Measurements from ENCODE around the gene IFT80. TPM values are rescaled to one million over a fixed set of nuclear protein-coding genes. Genes with fewer than 3 reads are reported as not detected.
"Not testable (repeated sequence)": the region's sequence is repeated elsewhere in the genome, so short reads cannot be mapped to it uniquely, and the experiment has no call there.

Gene IFT80
- polyA plus RNA-seq, 6 donors from 2014 or later = 4.0 to 8.4 (median 5.6) TPM

- not testable (repeated sequence) for H3K27ac Mint-ChIP-seq; H3K4me3 Mint-ChIP-seq; H3K4me1 Mint-ChIP-seq; H3K27me3 Mint-ChIP-seq; DNase-seq; H3K9me3 Mint-ChIP-seq; H3K36me3 Mint-ChIP-seq; ATAC-seq (ENCODE audit: low read depth in 2 of 2)
Observed at GRCh38 chr3:160321821-160322220, 77.2 kb downstream of the IFT80 start.

- no peaks in the 10 kb centered on the region for H3K4me1 Mint-ChIP-seq
- ATAC-seq (ENCODE audit: low read depth in 2 of 2) (no peak), DNase-seq (no peak)
- H3K36me3 Mint-ChIP-seq = peaks cover 6 to 9% of the 10 kb centered on the region in 2 donors
- no peak overlapping the region for H3K4me3 Mint-ChIP-seq
- H3K27ac Mint-ChIP-seq = no peak overlapping the region
- H3K27me3 Mint-ChIP-seq = no peaks in the 10 kb centered on the region
- H3K9me3 Mint-ChIP-seq = peaks cover 0 to 4% (median 0%) of the 10 kb centered on the region in 7 donors
Observed at GRCh38 chr3:160319322-160319721, 79.7 kb downstream of the IFT80 start.

- peaks cover 0 to 3% (median 0%) of the 10 kb centered on the region in 7 donors for H3K9me3 Mint-ChIP-seq
- H3K4me3 Mint-ChIP-seq = no peak overlapping the region
- peak overlapping the region in 1 of 6 donors; percentile 47 for H3K27ac Mint-ChIP-seq
- no peak for ATAC-seq (ENCODE audit: low read depth in 2 of 2)
- H3K27me3 Mint-ChIP-seq = no peaks in the 10 kb centered on the region
- DNase-seq = no peak
- peaks cover 0 to 17% of the 10 kb centered on the region in 2 donors for H3K36me3 Mint-ChIP-seq
- no peaks in the 10 kb centered on the region for H3K4me1 Mint-ChIP-seq
Observed at GRCh38 chr3:160314995-160315394, 84.0 kb downstream of the IFT80 start.

- Mint-ChIP-seq H3K4me3 (no peak overlapping the region), H3K27me3 (no peaks in the 10 kb centered on the region), H3K36me3 (peaks cover 8 to 29% of the 10 kb centered on the region in 2 donors), H3K27ac (no peak overlapping the region), H3K9me3 (peaks cover 0 to 8% (median 0%) of the 10 kb centered on the region in 7 donors), H3K4me1 (no peaks in the 10 kb centered on the region)
- DNase-seq (no peak), ATAC-seq (ENCODE audit: low read depth in 2 of 2) (no peak)
Observed at GRCh38 chr3:160312014-160312624, 86.9 kb downstream of the IFT80 start.

DNA sequence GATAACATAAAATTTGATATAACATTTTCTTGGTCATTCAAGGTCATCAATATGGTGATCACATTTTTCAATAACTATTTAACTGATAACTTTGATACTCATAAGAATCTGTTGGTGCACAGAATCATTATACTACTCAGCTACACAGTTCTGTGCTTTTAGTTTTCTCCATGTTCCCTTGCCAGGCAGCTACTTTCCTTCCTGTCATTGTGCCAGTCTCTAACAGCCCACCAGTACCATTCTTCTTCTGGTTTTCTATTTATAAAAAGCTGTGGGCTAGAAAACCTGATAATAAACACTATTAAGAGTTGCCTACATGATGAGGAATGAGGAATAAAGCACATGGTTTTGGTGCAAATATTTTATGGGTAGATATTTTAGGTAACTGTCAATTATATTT lies 96.2 kb downstream of the IFT80 start:
- no peaks in the 10 kb centered on the region for H3K9me3 Mint-ChIP-seq
- DNase-seq (no peak), ATAC-seq (ENCODE audit: low read depth in 2 of 2) (no peak)
- no peak overlapping the region for H3K4me3 Mint-ChIP-seq
- H3K4me1 Mint-ChIP-seq = no peaks in the 10 kb centered on the region
- no peak overlapping the region for H3K27ac Mint-ChIP-seq
- H3K36me3 Mint-ChIP-seq = peaks cover 0 to 8% of the 10 kb centered on the region in 2 donors
- no peaks in the 10 kb centered on the region for H3K27me3 Mint-ChIP-seq

GRCh38 chr3:160296591-160296990 lies 102.4 kb downstream of the IFT80 start:
- Mint-ChIP-seq H3K4me3 (no peak overlapping the region), H3K27ac (no peak overlapping the region), H3K9me3 (no peaks in the 10 kb centered on the region), H3K4me1 (no peaks in the 10 kb centered on the region), H3K27me3 (no peaks in the 10 kb centered on the region), H3K36me3 (peaks cover 10 to 17% of the 10 kb centered on the region in 2 donors)
- no peak for DNase-seq
- ATAC-seq (ENCODE audit: low read depth in 2 of 2) = no peak

GRCh38 chr3:160291909-160292299 lies 107.1 kb downstream of the IFT80 start:
- Mint-ChIP-seq H3K27ac (no peak overlapping the region), H3K27me3 (no peaks in the 10 kb centered on the region), H3K4me1 (no peaks in the 10 kb centered on the region), H3K36me3 (peaks cover 14 to 16% of the 10 kb centered on the region in 2 donors), H3K4me3 (no peak overlapping the region), H3K9me3 (peaks cover 0 to 2% (median 0%) of the 10 kb centered on the region in 7 donors)
- ATAC-seq (ENCODE audit: low read depth in 2 of 2) = no peak
- no peak for DNase-seq

DNA sequence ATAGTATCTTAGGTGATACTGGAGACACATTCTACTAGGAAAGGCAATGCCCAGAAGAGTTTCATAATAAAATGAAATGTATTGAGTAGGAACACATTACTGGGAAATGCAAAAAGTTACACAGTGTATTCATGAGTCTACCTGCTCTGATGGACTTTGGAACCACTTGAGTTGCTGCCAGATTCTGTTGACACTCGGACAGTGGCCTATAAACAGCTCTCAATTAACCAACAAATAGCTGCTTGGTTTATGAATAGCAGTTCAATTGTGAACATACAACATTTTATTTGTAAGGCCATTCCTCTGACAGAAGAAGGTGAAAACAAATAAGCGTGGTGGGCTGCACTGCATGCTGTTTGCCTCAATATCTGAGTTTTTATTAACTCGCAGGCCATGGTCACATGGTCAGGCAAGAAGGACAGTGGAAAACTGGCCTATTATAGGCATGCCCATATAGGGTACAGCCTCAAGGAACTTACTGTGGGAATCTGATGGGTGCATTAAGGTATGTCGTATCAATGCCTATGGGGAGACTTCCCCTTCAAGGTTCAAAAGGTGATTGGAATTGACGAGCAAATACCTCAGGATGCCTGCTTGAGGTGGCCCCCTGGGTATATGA lies 107.6 kb downstream of the IFT80 start:
- Mint-ChIP-seq H3K9me3 (peaks cover 0 to 2% (median 0%) of the 10 kb centered on the region in 7 donors), H3K27ac (no peak overlapping the region), H3K27me3 (no peaks in the 10 kb centered on the region), H3K4me3 (no peak overlapping the region), H3K4me1 (no peaks in the 10 kb centered on the region), H3K36me3 (peaks cover 12 to 16% of the 10 kb centered on the region in 2 donors)
- ATAC-seq (ENCODE audit: low read depth in 2 of 2) (no peak), DNase-seq (no peak)

DNA sequence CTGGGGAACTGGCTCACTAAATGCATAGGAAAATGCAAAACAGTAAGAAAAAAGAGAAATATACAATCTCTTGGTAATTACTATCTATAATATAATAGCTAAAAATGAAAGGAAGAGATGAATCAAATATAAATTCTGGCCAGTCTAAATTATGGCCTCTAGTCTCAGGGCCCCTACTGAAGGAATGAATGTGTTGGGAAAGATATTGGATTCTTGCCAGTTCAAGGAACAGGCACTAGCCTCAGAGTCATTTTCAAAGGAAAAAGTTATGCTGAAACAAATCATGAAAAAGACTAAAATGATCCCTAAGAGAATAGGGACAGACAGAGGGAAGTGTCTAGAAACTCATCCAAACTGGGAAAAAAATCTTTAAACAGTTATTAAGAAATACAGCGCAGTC lies 111.4 kb downstream of the IFT80 start:
- no peak overlapping the region for H3K4me3 Mint-ChIP-seq
- H3K36me3 Mint-ChIP-seq = peaks cover 9 to 16% of the 10 kb centered on the region in 2 donors
- no peak for ATAC-seq (ENCODE audit: low read depth in 2 of 2)
- H3K9me3 Mint-ChIP-seq = peaks cover 0 to 2% (median 0%) of the 10 kb centered on the region in 7 donors
- H3K4me1 Mint-ChIP-seq = no peaks in the 10 kb centered on the region
- no peak for DNase-seq
- H3K27ac Mint-ChIP-seq = no peak overlapping the region
- H3K27me3 Mint-ChIP-seq = no peaks in the 10 kb centered on the region

DNA sequence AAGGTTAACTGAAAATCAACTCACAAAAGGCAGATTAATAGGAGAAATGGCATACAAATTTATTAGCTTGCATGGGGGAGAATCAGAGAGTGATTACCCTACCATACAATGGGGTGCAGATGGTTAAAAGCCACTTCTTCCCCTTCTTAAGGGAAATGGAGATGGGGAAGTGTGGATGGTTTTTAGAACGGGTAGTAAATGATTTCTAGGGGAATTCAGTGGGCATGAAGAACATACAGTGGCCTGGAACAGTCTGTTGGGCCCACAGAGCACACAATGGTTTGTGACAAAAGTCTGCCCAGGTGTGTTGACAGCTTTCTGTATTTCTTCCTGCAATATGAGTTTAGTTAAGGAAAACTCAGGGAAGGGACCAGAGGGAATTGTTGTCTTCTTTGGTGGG lies 112.8 kb downstream of the IFT80 start:
- DNase-seq (no peak), ATAC-seq (ENCODE audit: low read depth in 2 of 2) (no peak)
- Mint-ChIP-seq H3K4me1 (no peaks in the 10 kb centered on the region), H3K4me3 (no peak overlapping the region), H3K27me3 (no peaks in the 10 kb centered on the region), H3K9me3 (peaks cover 0 to 2% (median 0%) of the 10 kb centered on the region in 7 donors), H3K36me3 (peaks cover 7 to 9% of the 10 kb centered on the region in 2 donors), H3K27ac (no peak overlapping the region)

DNA sequence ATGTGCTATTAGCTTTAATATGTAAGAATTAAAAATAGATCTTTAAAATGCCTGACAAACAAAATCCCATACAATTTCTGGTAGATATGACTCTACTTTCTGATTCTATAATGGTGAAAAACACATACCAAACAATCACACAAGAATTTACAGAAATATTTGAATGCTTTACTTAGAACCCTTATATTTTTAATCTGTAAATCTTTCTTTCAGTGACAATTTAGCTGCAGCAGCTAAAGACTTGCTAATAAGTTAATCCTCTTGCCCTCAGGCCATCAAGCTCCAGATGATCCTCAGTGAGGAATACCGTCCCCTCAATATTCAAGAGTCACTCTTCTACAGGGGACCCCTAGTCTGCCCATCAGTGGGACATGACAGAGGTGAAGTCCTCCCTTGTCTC lies 118.2 kb downstream of the IFT80 start:
- Mint-ChIP-seq H3K4me1 (no peaks in the 10 kb centered on the region), H3K4me3 (no peak overlapping the region), H3K9me3 (no peaks in the 10 kb centered on the region), H3K36me3 (peaks cover 17 to 29% of the 10 kb centered on the region in 2 donors), H3K27ac (peak overlapping the region in 1 of 6 donors; percentile 21), H3K27me3 (no peaks in the 10 kb centered on the region)
- DNase-seq (no peak), ATAC-seq (ENCODE audit: low read depth in 2 of 2) (no peak)

GRCh38 chr3:160279657-160280056 lies 119.4 kb downstream of the IFT80 start:
- ATAC-seq (ENCODE audit: low read depth in 2 of 2) = no peak
- Mint-ChIP-seq H3K9me3 (no peaks in the 10 kb centered on the region), H3K27ac (no peak overlapping the region), H3K27me3 (no peaks in the 10 kb centered on the region), H3K4me1 (no peaks in the 10 kb centered on the region), H3K36me3 (peaks cover 17 to 29% of the 10 kb centered on the region in 2 donors), H3K4me3 (no peak overlapping the region)
- DNase-seq = no peak

GRCh38 chr3:160278210-160278609 lies 120.8 kb downstream of the IFT80 start:
- Mint-ChIP-seq H3K36me3 (peaks cover 29 to 37% of the 10 kb centered on the region in 2 donors), H3K27me3 (no peaks in the 10 kb centered on the region), H3K4me3 (no peak overlapping the region), H3K4me1 (no peaks in the 10 kb centered on the region), H3K9me3 (no peaks in the 10 kb centered on the region), H3K27ac (no peak overlapping the region)
- no peak for DNase-seq
- no peak for ATAC-seq (ENCODE audit: low read depth in 2 of 2)

GRCh38 chr3:160265088-160265487 lies 133.9 kb downstream of the IFT80 start:
- ATAC-seq (ENCODE audit: low read depth in 2 of 2) (no peak), DNase-seq (no peak)

More at GRCh38 chr3:160265088-160265487, 133.9 kb downstream of the IFT80 start:
- Mint-ChIP-seq H3K4me3 (no peak overlapping the region), H3K9me3 (no peaks in the 10 kb centered on the region), H3K4me1 (peaks cover 0 to 5% (median 4%) of the 10 kb centered on the region in 3 donors), H3K27ac (no peak overlapping the region), H3K36me3 (peaks cover 9 to 14% of the 10 kb centered on the region in 2 donors), H3K27me3 (no peaks in the 10 kb centered on the region)
